Neuronal stem cell (in vitro differentiated cells): ENCODE data around the gene RASSF6.

ENCODE experiments used
- DNase-seq: peaks from one replicate; pipeline ENCODE4 v3.0.0-alpha.2; 2013; ENCODE audit warnings: low spot score
- H2AFZ ChIP-seq: one replicate; pipeline ENCODE4 v1.6.1; 2013; ENCODE audit warnings: mild to moderate bottlenecking, low read length, inconsistent platforms
- H2AK5ac ChIP-seq: 2 replicates; pipeline ENCODE4 v1.6.1; 2013; ENCODE audit warnings: low read depth, mild to moderate bottlenecking, inconsistent platforms, low read length, moderate library complexity, mixed read lengths
- H2BK120ac ChIP-seq: 2 replicates; pipeline ENCODE4 v1.6.1; 2013; ENCODE audit warnings: low read depth, mild to moderate bottlenecking, inconsistent platforms, low read length, moderate library complexity, mixed read lengths
- H2BK12ac ChIP-seq: one replicate; pipeline ENCODE4 v1.6.1; 2013; ENCODE audit warnings: low read length, inconsistent platforms
- H2BK15ac ChIP-seq: 2 replicates; pipeline ENCODE4 v1.6.1; 2013; ENCODE audit warnings: mild to moderate bottlenecking, low read length, inconsistent platforms, mixed read lengths
- H2BK5ac ChIP-seq: one replicate; pipeline ENCODE4 v1.6.1; 2013; ENCODE audit warnings: inconsistent platforms, mild to moderate bottlenecking, low read length, moderate library complexity
- H3K14ac ChIP-seq: one replicate; pipeline ENCODE4 v1.6.1; 2013; ENCODE audit warnings: low read length, inconsistent platforms
- H3K18ac ChIP-seq: 2 replicates; pipeline ENCODE4 v1.6.1; 2013; ENCODE audit warnings: low read length, inconsistent platforms
- H3K23ac ChIP-seq: 2 replicates; pipeline ENCODE4 v1.6.1; 2013; ENCODE audit warnings: low read depth, mild to moderate bottlenecking, mixed read lengths, low read length, inconsistent platforms; ENCODE audit not compliant: poor library complexity
- H3K27ac ChIP-seq: replicated peaks from 3 replicates; pipeline ENCODE4 v1.5.1; 2013; ENCODE audit warnings: low read length, inconsistent platforms
- H3K27me3 ChIP-seq, 3 experiments: 2 replicates each; pipeline ENCODE4 v1.6.1; 2013; ENCODE audit warnings: low read length in 3 of 3, mild to moderate bottlenecking in 2 of 3, inconsistent platforms in 1 of 3, low read depth in 1 of 3, mixed read lengths in 1 of 3, moderate library complexity in 1 of 3; ENCODE audit not compliant: control insufficient read depth in 3 of 3, insufficient read depth in 3 of 3
- H3K36me3 ChIP-seq, 2 donors: replicated peaks in 1 of 2; 2 replicates each; pipeline ENCODE4 v1.6.1; 2013; ENCODE audit warnings: low read length in 2 of 2; ENCODE audit not compliant: control insufficient read depth in 2 of 2, insufficient read depth in 2 of 2
- H3K4ac ChIP-seq: 2 replicates; pipeline ENCODE4 v1.6.1; 2013; ENCODE audit warnings: inconsistent platforms, mild to moderate bottlenecking, low read length, moderate library complexity
- H3K4me1 ChIP-seq, 2 donors: 1 replicate in 1 of 2; 2 replicates in 1 of 2; pipeline ENCODE4 v1.6.1; 2013; ENCODE audit warnings: low read length in 2 of 2, low read depth in 1 of 2; ENCODE audit not compliant: control insufficient read depth in 2 of 2, insufficient read depth in 1 of 2
- H3K4me2 ChIP-seq: one replicate; pipeline ENCODE4 v1.6.1; 2013; ENCODE audit warnings: mild to moderate bottlenecking, low read length, inconsistent platforms; ENCODE audit not compliant: insufficient read depth, poor library complexity, severe bottlenecking
- H3K4me3 ChIP-seq, 2 donors: 2 replicates each; pipeline ENCODE4 v1.5.1; 2013; ENCODE audit warnings: low read length in 2 of 2, mild to moderate bottlenecking in 2 of 2, inconsistent platforms in 1 of 2, moderate library complexity in 1 of 2
- H3K79me1 ChIP-seq: one replicate; pipeline ENCODE4 v1.6.1; 2013; ENCODE audit warnings: low read depth, mild to moderate bottlenecking, inconsistent platforms, low read length, moderate library complexity
- H3K9ac ChIP-seq: one replicate; pipeline ENCODE4 v1.6.1; 2013; ENCODE audit warnings: mild to moderate bottlenecking, low read depth, low read length, inconsistent platforms; ENCODE audit not compliant: poor library complexity
- H3K9me3 ChIP-seq, 2 donors: replicated peaks in 1 of 2; 2 replicates each; pipeline versions ENCODE3 to v1.6.1; 2013; ENCODE audit warnings: low read length in 2 of 2, mild to moderate bottlenecking in 2 of 2, inconsistent platforms in 1 of 2, low read depth in 1 of 2, mixed read lengths in 1 of 2, moderate library complexity in 1 of 2; ENCODE audit not compliant: control insufficient read depth in 2 of 2, insufficient read depth in 1 of 2
- H4K8ac ChIP-seq: one replicate; pipeline ENCODE4 v1.6.1; 2013; ENCODE audit warnings: low read depth, mild to moderate bottlenecking, inconsistent platforms, low read length, moderate library complexity
- H4K91ac ChIP-seq: one replicate; pipeline ENCODE4 v1.6.1; 2013; ENCODE audit warnings: low read length, low read depth, mild to moderate bottlenecking, inconsistent platforms; ENCODE audit not compliant: poor library complexity
- WGBS, 2 donors: extraction: QIAGEN DNeasy Blood & Tissue Kit; methylation state at CpG; one replicate each; pipeline ENCODE4 v1.1.7; 2013; ENCODE audit warnings: missing lambda C conversion rate in 2 of 2, mixed read lengths in 1 of 2; ENCODE audit not compliant: insufficient read length in 2 of 2, insufficient replicate concordance in 1 of 2; ENCODE audit errors: extremely low coverage in 2 of 2; 5-methylcytosine and 5-hydroxymethylcytosine counted together

The RASSF6 gene

DNA sequence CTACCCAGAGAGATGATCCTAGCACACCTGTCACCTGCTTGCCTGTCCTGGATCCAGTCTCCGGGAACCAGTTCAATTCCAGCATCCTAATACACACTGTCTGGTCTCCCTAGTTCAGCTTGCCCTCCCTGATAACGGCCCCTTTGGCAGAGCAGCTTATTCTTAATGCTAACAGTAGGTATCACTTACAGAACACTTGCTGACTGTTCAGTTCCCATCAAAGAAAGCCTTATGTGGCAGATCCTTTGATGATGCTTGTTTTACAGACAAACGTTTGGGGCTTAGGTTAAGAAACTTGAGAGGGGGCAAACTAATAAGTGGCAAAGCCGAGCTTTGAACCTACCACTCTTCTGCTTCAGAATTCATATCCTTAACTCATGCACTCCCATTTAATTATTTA is 890 bp downstream of the RASSF6 start:
- no peak overlapping the region for H2AK5ac ChIP-seq
- H2BK15ac ChIP-seq = no peak overlapping the region
- H4K8ac ChIP-seq = no peak overlapping the region
- no peak for DNase-seq
- peaks cover 0 to 22% (median 0%) of the 10 kb centered on the region in 3 experiments for H3K27me3 ChIP-seq
- H3K4ac ChIP-seq = no peak overlapping the region
- no peak overlapping the region for H3K4me2 ChIP-seq
- no peak overlapping the region for H3K23ac ChIP-seq
- H2BK12ac ChIP-seq = no peak overlapping the region
- no peak overlapping the region for H3K14ac ChIP-seq
- no peaks in the 10 kb centered on the region for H3K9me3 ChIP-seq
- no peak overlapping the region for H4K91ac ChIP-seq
- peaks cover 0 to 6% of the 10 kb centered on the region in 2 donors for H3K4me1 ChIP-seq
- H3K79me1 ChIP-seq = no peaks in the 10 kb centered on the region
- H3K18ac ChIP-seq = no peak overlapping the region
- no peak overlapping the region for H2BK120ac ChIP-seq
- WGBS, 2 donors = no CpG with 5 or more reads among the region's 4 CpGs
- H2AFZ ChIP-seq = no peak overlapping the region
- no peak overlapping the region for H3K9ac ChIP-seq
- no peak overlapping the region for H3K4me3 ChIP-seq
- no peak overlapping the region for H2BK5ac ChIP-seq
- no peak overlapping the region for H3K27ac ChIP-seq
- no peaks in the 10 kb centered on the region for H3K36me3 ChIP-seq

GRCh38 chr4:73617256-73617655 is 3.0 kb downstream of the RASSF6 start:
- H3K36me3 ChIP-seq = no peaks in the 10 kb centered on the region
- H3K4me3 ChIP-seq = no peak overlapping the region
- H2AFZ ChIP-seq = no peak overlapping the region
- H3K9me3 ChIP-seq = no peaks in the 10 kb centered on the region
- no peak overlapping the region for H3K27ac ChIP-seq
- no peaks in the 10 kb centered on the region for H3K79me1 ChIP-seq
- H3K18ac ChIP-seq = no peak overlapping the region
- no CpG with 5 or more reads among the region's 6 CpGs for WGBS, 2 donors
- no peak overlapping the region for H2AK5ac ChIP-seq
- H2BK120ac ChIP-seq = no peak overlapping the region
- no peak for DNase-seq
- no peak overlapping the region for H4K91ac ChIP-seq
- H2BK5ac ChIP-seq = no peak overlapping the region
- no peak overlapping the region for H3K4ac ChIP-seq
- no peak overlapping the region for H3K9ac ChIP-seq
- H3K4me1 ChIP-seq = peaks cover 0 to 6% of the 10 kb centered on the region in 2 donors
- no peak overlapping the region for H3K23ac ChIP-seq
- H2BK12ac ChIP-seq = no peak overlapping the region
- H2BK15ac ChIP-seq = no peak overlapping the region
- no peak overlapping the region for H4K8ac ChIP-seq
- no peak overlapping the region for H3K4me2 ChIP-seq
- no peak overlapping the region for H3K14ac ChIP-seq
- peaks cover 0 to 22% (median 0%) of the 10 kb centered on the region in 3 experiments for H3K27me3 ChIP-seq

DNA sequence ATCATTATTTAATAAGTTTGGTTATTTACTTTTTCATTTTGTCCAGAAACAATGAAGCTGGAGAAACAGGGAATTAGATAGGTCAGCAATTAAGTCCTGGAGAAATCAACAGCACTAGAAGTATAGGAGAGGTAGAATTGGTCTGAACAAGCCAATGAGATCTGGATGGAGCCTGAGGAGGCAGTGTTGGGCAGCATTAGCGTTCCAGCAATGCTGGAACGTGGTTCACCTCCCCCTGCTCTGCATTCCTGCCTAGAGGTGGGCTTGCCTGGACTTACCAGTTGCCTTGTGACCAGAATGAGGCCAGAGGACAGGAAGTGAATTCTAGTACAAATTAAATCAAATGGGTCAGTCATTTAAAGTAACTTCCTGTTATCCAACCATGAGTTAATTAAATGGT is 4.6 kb downstream of the RASSF6 start:
- Histone ChIP-seq H2AFZ (no peak overlapping the region), H3K4me3 (no peak overlapping the region), H2BK15ac (no peak overlapping the region), H4K8ac (no peak overlapping the region), H3K9me3 (no peaks in the 10 kb centered on the region), H3K4me1 (peaks cover 0 to 3% of the 10 kb centered on the region in 2 donors), H3K27ac (no peak overlapping the region), H2AK5ac (no peak overlapping the region), H2BK12ac (no peak overlapping the region), H4K91ac (no peak overlapping the region), H3K27me3 (peaks cover 0 to 15% (median 0%) of the 10 kb centered on the region in 3 experiments), H3K18ac (no peak overlapping the region), H3K9ac (no peak overlapping the region), H3K23ac (no peak overlapping the region), H3K4me2 (no peak overlapping the region), H3K79me1 (no peaks in the 10 kb centered on the region), H3K36me3 (no peaks in the 10 kb centered on the region), H2BK120ac (no peak overlapping the region), H3K14ac (no peak overlapping the region), H2BK5ac (no peak overlapping the region), H3K4ac (no peak overlapping the region)
- WGBS, 2 donors = no CpG with 5 or more reads among the region's 2 CpGs
- DNase-seq = no peak

DNA sequence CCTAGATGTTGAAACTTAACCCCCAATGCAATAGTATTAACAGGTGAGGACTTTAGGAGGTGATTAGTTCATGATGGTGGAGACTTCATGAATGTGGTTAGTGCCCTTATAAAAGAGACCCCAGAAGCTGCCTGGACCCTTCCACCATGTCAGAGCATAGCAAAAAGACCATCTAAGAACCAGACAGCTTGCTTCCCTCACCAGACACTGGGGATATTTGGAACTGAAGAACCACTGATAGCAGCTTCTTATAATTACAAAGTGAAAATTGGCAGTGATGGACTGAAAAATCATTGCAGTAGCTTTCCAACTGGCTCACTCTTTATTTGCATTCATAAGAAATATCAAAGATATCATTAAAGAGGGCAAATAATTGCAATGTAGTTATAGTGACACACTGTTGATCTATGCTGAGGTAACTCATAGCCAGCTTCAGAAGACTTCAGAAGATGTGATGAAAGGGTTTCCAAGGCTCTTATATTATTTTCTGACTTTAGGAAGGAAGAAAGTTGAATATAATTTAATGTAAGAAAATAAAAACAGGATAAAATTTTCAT is 5.8 kb downstream of the RASSF6 start:
- Histone ChIP-seq H3K14ac (no peak overlapping the region), H2AFZ (no peak overlapping the region), H3K9me3 (no peaks in the 10 kb centered on the region), H3K36me3 (no peaks in the 10 kb centered on the region), H2BK12ac (no peak overlapping the region), H3K9ac (no peak overlapping the region), H2BK120ac (no peak overlapping the region), H3K27me3 (peaks cover 0 to 3% (median 0%) of the 10 kb centered on the region in 3 experiments), H3K27ac (no peak overlapping the region), H4K8ac (no peak overlapping the region), H2BK5ac (no peak overlapping the region), H3K4me1 (no peaks in the 10 kb centered on the region), H3K4me3 (no peak overlapping the region), H3K79me1 (no peaks in the 10 kb centered on the region), H2BK15ac (no peak overlapping the region), H3K4ac (no peak overlapping the region), H4K91ac (no peak overlapping the region), H3K4me2 (no peak overlapping the region), H2AK5ac (no peak overlapping the region), H3K23ac (no peak overlapping the region), H3K18ac (no peak overlapping the region)
- no peak for DNase-seq
